ENCODE measurements around the gene ZBTB12. TPM values are rescaled to one million over a fixed set of nuclear protein-coding genes. Genes with fewer than 3 reads are reported as not detected.

ZBTB12 gene
- total RNA-seq, 2 experiments from 2014 or later, result 17.6 to 20.2 TPM

DNA sequence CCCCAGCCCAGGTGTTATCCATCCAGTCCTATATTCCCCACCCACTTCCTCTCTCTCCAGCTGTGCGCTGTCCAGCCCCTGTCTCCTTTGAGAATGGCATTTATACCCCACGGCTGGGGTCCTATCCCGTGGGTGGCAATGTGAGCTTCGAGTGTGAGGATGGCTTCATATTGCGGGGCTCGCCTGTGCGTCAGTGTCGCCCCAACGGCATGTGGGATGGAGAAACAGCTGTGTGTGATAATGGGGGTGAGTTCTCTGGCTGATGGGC lies 26.7 kb upstream of the ZBTB12 start:
- no peak overlapping the region for H3K4me3 ChIP-seq (ENCODE audit: low read depth, low read length, poor library complexity, severe bottlenecking)
- TF ChIP-seq EZH2phosphoT487 (IDR thresholded peaks at IDR 0.05; ENCODE audit: borderline replicate concordance, low read depth, low read length), result no peak
- CTCF ChIA-PET (ENCODE audit: unreplicated experiment), result no interaction called here
- no peaks in the 10 kb centered on the region for H3K36me3 ChIP-seq (ENCODE audit: insufficient read depth, low read length)
- DNase-seq (ENCODE audit: low spot score), result no peak
- POLR2A ChIA-PET, result no interaction called here
- H3K27ac ChIP-seq (ENCODE audit: low read depth, low read length, poor library complexity, severe bottlenecking), result no peak overlapping the region
- no peaks in the 10 kb centered on the region for H4K20me1 ChIP-seq (ENCODE audit: insufficient read depth, low read length)
- intact Hi-C loops (cut with micrococcal nuclease; ENCODE audit: unreplicated experiment), result no loop called here
- H3K4me2 ChIP-seq (ENCODE audit: low read length), result no peak overlapping the region
- BruUV-seq (replicated peaks), result no TSS peak
- H3K9me2 ChIP-seq (ENCODE audit: insufficient read depth, low read length), result no peaks in the 10 kb centered on the region
- H3K9me3 ChIP-seq (ENCODE audit: low read length), result no peaks in the 10 kb centered on the region
- H3K79me2 ChIP-seq (ENCODE audit: insufficient read depth, low read depth, low read length), result no peaks in the 10 kb centered on the region
- H3K4me1 ChIP-seq (ENCODE audit: insufficient read depth, low read length, poor library complexity, severe bottlenecking), result no peaks in the 10 kb centered on the region
- no peak overlapping the region for H2AFZ ChIP-seq (ENCODE audit: low read length)

DNA sequence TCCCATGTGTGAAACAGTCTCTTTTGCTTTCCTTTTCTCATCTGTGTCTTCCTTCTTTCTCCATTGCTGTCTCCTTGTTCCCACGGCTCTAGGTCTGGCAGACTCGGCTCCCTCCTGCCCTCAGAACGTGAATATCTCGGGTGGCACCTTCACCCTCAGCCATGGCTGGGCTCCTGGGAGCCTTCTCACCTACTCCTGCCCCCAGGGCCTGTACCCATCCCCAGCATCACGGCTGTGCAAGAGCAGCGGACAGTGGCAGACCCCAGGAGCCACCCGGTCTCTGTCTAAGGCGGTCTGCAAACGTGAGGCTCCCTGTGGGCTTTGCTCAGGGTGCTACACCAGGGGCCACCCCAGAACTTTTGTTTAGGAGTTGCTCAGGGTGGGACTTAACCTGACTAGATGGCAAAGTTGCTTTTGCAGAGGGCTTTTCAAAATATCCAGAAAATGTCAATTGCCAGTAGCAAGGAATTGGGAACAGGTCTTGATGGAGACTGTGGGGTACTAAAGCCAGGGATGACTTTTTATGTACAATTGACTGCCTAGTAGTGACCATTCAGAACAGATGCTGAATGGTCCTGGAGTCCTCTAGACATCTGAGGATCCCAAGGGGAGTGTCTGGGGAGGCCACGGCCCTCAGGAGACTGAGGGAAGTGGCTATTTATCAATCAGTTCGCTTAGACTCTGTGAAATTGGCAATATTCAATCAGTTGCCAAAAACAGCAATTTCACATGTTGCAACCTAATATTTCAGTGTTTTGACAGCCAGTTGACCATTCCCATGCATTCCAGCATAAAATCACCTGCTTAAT lies 26.2 kb upstream of the ZBTB12 start:
- H3K4me2 ChIP-seq (ENCODE audit: low read length), result no peak overlapping the region
- CTCF ChIA-PET (ENCODE audit: unreplicated experiment), result no interaction called here

DNA sequence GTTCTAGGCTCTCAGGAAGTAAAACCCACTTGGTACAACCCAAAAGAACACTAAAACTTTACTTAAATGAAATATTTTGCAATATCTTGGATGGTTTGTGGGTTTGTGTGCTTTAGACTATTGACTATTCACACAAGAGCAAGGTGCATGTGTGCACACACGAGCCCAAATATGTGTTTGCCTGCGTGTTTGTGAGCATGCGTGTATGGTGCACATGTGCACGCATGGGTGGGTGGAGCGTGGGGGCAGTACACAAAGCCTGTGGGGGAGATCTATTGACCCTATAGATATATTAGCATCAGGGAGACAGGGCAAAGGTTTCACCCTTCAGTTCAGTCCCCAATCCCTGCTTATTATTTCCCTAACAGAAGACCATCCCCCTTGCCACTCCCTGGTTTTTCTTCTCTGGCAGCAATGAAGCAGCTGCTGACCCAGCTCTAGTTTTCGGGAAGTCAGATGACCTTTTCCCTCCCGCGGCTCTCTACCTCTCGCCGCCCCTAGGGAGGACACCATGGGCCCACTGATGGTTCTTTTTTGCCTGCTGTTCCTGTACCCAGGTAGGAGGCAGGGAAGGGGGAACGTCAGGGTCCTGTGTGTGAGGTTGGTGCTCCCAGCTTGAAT lies 25.5 kb upstream of the ZBTB12 start, which contains the start of gene C2:
C2 (plus strand) TSS at position 476 of the 621 bp plus-strand sequence; CDS start at position 512, 36 bp downstream.
- no peak within 1 kb of the TSS for H2AFZ ChIP-seq (ENCODE audit: low read length)
- no peaks in the 10 kb centered on the region for H4K20me1 ChIP-seq (ENCODE audit: insufficient read depth, low read length)
- TF ChIP-seq, protein P1, sequence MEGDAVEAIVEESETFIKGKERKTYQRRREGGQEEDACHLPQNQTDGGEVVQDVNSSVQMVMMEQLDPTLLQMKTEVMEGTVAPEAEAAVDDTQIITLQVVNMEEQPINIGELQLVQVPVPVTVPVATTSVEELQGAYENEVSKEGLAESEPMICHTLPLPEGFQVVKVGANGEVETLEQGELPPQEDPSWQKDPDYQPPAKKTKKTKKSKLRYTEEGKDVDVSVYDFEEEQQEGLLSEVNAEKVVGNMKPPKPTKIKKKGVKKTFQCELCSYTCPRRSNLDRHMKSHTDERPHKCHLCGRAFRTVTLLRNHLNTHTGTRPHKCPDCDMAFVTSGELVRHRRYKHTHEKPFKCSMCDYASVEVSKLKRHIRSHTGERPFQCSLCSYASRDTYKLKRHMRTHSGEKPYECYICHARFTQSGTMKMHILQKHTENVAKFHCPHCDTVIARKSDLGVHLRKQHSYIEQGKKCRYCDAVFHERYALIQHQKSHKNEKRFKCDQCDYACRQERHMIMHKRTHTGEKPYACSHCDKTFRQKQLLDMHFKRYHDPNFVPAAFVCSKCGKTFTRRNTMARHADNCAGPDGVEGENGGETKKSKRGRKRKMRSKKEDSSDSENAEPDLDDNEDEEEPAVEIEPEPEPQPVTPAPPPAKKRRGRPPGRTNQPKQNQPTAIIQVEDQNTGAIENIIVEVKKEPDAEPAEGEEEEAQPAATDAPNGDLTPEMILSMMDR (conservative IDR thresholded peaks at IDR 0.05; ENCODE audit: low read length), result no peak
- no peak for TF ChIP-seq EZH2phosphoT487 (IDR thresholded peaks at IDR 0.05; ENCODE audit: borderline replicate concordance, low read depth, low read length)
- no peak for DNase-seq (ENCODE audit: low spot score)
- no peaks in the 10 kb centered on the region for H3K79me2 ChIP-seq (ENCODE audit: insufficient read depth, low read depth, low read length)
- POLR2A ChIA-PET, result no interaction called here
- BruUV-seq (replicated peaks), result no TSS peak
- no peak within 1 kb of the TSS for H3K4me2 ChIP-seq (ENCODE audit: low read length)
- H3K9me3 ChIP-seq (ENCODE audit: low read length), result no peaks in the 10 kb centered on the region
- H3K27ac ChIP-seq (ENCODE audit: low read depth, low read length, poor library complexity, severe bottlenecking), result no peak within 1 kb of the TSS
- no peaks in the 10 kb centered on the region for H3K4me1 ChIP-seq (ENCODE audit: insufficient read depth, low read length, poor library complexity, severe bottlenecking)
- intact Hi-C loops (cut with micrococcal nuclease; ENCODE audit: unreplicated experiment), result no loop called here
- CTCF ChIA-PET (ENCODE audit: unreplicated experiment), result no interaction called here
- H3K9me2 ChIP-seq (ENCODE audit: insufficient read depth, low read length), result no peaks in the 10 kb centered on the region
- H3K36me3 ChIP-seq (ENCODE audit: insufficient read depth, low read length), result no peaks in the 10 kb centered on the region
- no peak within 1 kb of the TSS for H3K4me3 ChIP-seq (ENCODE audit: low read depth, low read length, poor library complexity, severe bottlenecking)

More for the DNA sequence above, 26.2 kb upstream of the ZBTB12 start:
- TF ChIP-seq EZH2phosphoT487 (IDR thresholded peaks at IDR 0.05; ENCODE audit: borderline replicate concordance, low read depth, low read length), result no peak
- TF ChIP-seq, protein P1 (conservative IDR thresholded peaks at IDR 0.05; ENCODE audit: low read length), result no peak
- POLR2A ChIA-PET, result no interaction called here
- no peak for DNase-seq (ENCODE audit: low spot score)
- BruUV-seq (replicated peaks), result no TSS peak
- Histone ChIP-seq H3K9me2 (ENCODE audit: insufficient read depth, low read length) (no peaks in the 10 kb centered on the region), H4K20me1 (ENCODE audit: insufficient read depth, low read length) (no peaks in the 10 kb centered on the region), H3K36me3 (ENCODE audit: insufficient read depth, low read length) (no peaks in the 10 kb centered on the region), H3K4me3 (ENCODE audit: low read depth, low read length, poor library complexity, severe bottlenecking) (no peak overlapping the region), H3K79me2 (ENCODE audit: insufficient read depth, low read depth, low read length) (no peaks in the 10 kb centered on the region), H2AFZ (ENCODE audit: low read length) (no peak overlapping the region), H3K9me3 (ENCODE audit: low read length) (no peaks in the 10 kb centered on the region), H3K27ac (ENCODE audit: low read depth, low read length, poor library complexity, severe bottlenecking) (no peak overlapping the region), H3K4me1 (ENCODE audit: insufficient read depth, low read length, poor library complexity, severe bottlenecking) (no peaks in the 10 kb centered on the region)
- intact Hi-C loops (cut with micrococcal nuclease; ENCODE audit: unreplicated experiment), result no loop called here

Measured in OCI-LY7 (cell line).